ENCODE results near the gene ZNF844. TPM values are rescaled to one million over a fixed set of nuclear protein-coding genes. Genes with fewer than 3 reads are reported as not detected.

Gene ZNF844
- total RNA-seq, 1 experiment from 2014 or later: 10.5 TPM

- TF ChIP-seq STAT6 (CRISPR knock-in tag; conservative IDR thresholded peaks at IDR 0.05; ENCODE audit: low read depth) (no peak), MYBL2 (CRISPR knock-in tag; IDR thresholded peaks at IDR 0.05) (no peak), ZBTB43 (CRISPR knock-in tag; IDR thresholded peaks at IDR 0.05) (no peak), NR2C2 (CRISPR knock-in tag; IDR thresholded peaks at IDR 0.05) (no peak), FOXP4 (CRISPR knock-in tag; IDR thresholded peaks at IDR 0.05) (no peak), MAX (CRISPR knock-in tag; IDR thresholded peaks at IDR 0.05) (no peak), PRDM15 (CRISPR knock-in tag; IDR thresholded peaks at IDR 0.05) (no peak), SMAD3 (CRISPR knock-in tag; IDR thresholded peaks at IDR 0.05; ENCODE audit: borderline replicate concordance) (no peak), GTF2I (CRISPR knock-in tag; conservative IDR thresholded peaks at IDR 0.05) (no peak), FOXJ3 (CRISPR knock-in tag; IDR thresholded peaks at IDR 0.05; ENCODE audit: borderline replicate concordance) (no peak)
These were observed 30.7 kb downstream of the ZNF844 start (continued) for GRCh38 chr19:12095111-12095790.

GRCh38 chr19:12098040-12098439 lies 33.5 kb downstream of the ZNF844 start:
- H3K4me1 Mint-ChIP-seq: peaks cover 4% of the 10 kb centered on the region
- H3K27ac Mint-ChIP-seq: no peak overlapping the region
- H3K27me3 Mint-ChIP-seq (ENCODE audit: low read depth): no peaks in the 10 kb centered on the region; the same call in 1 of the 2 replicates
- DNase-seq (ENCODE audit: low spot score): no peak
- POLR2A ChIA-PET: no interaction called here
- CTCF ChIA-PET: interaction anchor here (0.6 to 1.4 kb wide), 5 partner anchors 38 to 300 kb away, joined by 3 to 4 read pairs (median 3); partner anchors contain the start of gene ZNF878
- ATAC-seq: no peak
- peaks cover 85% of the 10 kb centered on the region for H3K36me3 Mint-ChIP-seq
- no peak overlapping the region for H3K4me3 Mint-ChIP-seq
- H3K9me3 Mint-ChIP-seq: peaks cover 64% of the 10 kb centered on the region
- TF ChIP-seq STAT6 (CRISPR knock-in tag; conservative IDR thresholded peaks at IDR 0.05; ENCODE audit: low read depth): no peak
- no peak for TF ChIP-seq NFATC4 (CRISPR knock-in tag; IDR thresholded peaks at IDR 0.05)
- no peak for TF ChIP-seq CDX4 (CRISPR knock-in tag; IDR thresholded peaks at IDR 0.05; ENCODE audit: borderline replicate concordance)
- TF ChIP-seq ESRRA (CRISPR knock-in tag; IDR thresholded peaks at IDR 0.05; ENCODE audit: borderline replicate concordance): no peak
- TF ChIP-seq HMGXB4 (CRISPR knock-in tag; IDR thresholded peaks at IDR 0.05): no peak
- TF ChIP-seq KAT7 (CRISPR knock-in tag; IDR thresholded peaks at IDR 0.05; ENCODE audit: borderline replicate concordance): no peak
- no peak for TF ChIP-seq SP1 (CRISPR knock-in tag; conservative IDR thresholded peaks at IDR 0.05)
- TF ChIP-seq GABPB1 (CRISPR knock-in tag; IDR thresholded peaks at IDR 0.05): no peak
- TF ChIP-seq SMAD4 (CRISPR knock-in tag; IDR thresholded peaks at IDR 0.05): no peak
- no peak for TF ChIP-seq IRF1 (CRISPR knock-in tag; IDR thresholded peaks at IDR 0.05)
